Epithelial cell of esophagus (primary cell): ENCODE results near the gene SLPI.

Experiments used
- DNase-seq: peaks from one replicate; pipeline ENCODE4 v3.0.0; 2010; ENCODE audit warnings: low read depth
- H3K4me3 ChIP-seq: 2 replicates; pipeline ENCODE4 v1.5.1; 2011; ENCODE audit warnings: mild to moderate bottlenecking, low read length, control low read depth
- CTCF ChIP-seq: IDR thresholded peaks from 2 replicates; pipeline ENCODE4 v1.5.1; 2011; ENCODE audit warnings: low read depth, mild to moderate bottlenecking, low read length, control low read depth, inconsistent platforms; ENCODE audit not compliant: insufficient read depth; ENCODE audit errors: missing control alignments

The SLPI gene, protein sequence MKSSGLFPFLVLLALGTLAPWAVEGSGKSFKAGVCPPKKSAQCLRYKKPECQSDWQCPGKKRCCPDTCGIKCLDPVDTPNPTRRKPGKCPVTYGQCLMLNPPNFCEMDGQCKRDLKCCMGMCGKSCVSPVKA

DNA sequence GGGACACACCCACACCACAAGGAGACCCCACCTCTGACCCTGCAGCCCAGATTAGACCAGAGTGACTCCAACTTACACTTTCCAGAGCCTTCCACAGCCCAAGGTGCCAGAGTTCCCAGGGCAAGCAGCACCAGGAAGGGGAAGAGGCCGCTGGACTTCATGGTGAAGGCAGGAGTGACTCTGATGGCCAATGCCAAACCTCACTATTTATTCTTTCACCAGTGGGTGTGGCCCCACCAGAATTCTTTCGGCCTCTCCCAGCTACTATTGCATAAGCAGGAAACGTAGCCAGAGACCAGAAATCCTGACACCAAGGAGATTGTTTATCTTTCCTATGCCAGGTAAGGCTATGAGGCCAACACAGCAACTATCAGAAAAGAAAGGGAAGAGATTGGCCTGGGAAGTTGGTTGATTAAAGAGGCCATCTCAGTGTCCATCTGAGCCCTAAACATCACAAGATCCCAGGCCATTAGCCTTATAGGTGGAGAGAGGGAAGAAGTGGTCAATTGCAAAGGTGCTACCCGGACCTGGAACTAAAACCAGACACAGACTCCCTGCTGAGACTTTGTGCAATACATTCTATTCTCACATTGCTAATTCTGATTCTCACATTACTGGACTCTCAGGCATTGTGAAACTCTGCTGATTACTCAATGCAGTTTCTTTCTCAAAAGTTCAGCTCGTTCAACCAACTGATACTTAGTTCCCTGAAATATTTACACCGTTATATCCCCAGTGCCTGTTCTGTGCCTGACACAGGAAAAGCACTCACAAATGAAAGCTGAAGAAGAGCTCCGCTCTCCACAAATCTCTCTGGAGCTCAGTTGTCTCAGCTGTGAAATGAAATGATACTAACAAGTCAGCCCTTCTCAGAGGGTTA, at the start of gene SLPI:
Gene SLPI (minus strand): TSS at position 182 of the 880 bp plus-strand sequence. CDS start 21 bp downstream, at position 161.
- peak within 1 kb of the TSS; percentile 63 for H3K4me3 ChIP-seq
- DNase-seq: peak; percentile 92
- no peak for TF ChIP-seq CTCF

DNA sequence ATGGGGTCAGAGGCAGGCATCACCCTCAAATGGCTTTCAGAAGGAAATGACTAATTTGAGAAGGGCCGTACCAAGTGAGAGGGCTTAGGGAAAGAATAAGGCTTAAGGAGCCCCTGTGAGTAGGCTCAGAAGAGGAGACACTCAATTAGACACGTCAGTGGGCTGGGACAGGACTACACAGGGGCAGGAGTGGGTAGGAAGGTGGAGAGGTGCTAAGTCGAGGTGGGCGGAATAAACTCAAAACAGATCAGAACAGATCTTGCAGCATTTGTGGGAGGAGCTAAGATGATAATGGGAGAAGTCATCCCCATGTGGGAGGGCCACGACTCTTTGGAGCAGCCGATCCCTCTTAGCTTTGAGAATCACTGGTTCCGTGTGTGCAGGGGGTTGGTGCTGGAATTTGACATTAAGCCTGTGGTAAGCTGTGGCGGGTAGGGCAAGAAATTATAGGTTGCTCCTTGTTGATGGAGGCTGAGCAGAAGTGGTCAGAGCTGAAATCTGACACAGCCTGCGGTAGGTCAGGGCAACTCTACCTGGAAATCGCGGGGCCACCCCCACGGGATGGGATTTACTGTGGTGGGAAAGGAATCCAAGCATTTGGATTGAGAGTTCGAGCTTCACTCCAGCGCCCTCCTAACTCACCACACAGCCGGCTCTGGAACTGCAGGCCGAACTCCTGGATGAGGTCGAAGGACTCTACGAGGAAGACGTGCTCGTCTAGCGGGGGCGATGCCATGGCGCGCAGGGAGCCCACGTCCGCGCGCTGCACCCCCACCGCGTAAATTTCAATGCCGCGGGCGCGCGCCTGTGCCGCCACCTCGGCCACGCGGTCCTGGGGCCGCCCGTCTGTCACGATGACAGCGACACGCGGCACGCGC, 49.5 kb upstream of the SLPI start:
- no peak for DNase-seq
- TF ChIP-seq CTCF: no peak
- no peak overlapping the region for H3K4me3 ChIP-seq

DNA sequence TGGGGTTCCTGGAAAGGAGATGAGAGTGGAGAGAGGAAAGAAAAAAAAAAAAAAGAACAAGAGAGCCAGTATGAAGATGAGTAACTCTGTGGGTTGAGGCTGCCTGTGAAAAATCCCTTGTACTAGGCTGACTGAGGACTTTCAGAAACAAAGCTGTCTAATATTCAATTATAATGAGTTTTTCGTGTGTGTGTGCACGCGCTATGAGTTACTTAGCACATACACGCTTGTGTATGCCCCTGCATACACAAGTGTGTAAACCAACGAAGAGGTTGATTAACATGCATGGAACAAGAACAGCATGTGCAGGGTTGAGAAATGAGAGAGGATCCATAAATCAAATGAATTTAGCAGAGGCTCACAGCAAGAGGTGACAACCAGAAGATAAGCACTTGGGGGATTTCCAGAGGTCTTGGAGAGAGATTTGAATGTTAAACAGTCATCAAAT, 47.5 kb upstream of the SLPI start:
- no peak for DNase-seq
- TF ChIP-seq CTCF: no peak
- no peak overlapping the region for H3K4me3 ChIP-seq

- DNase-seq: peak; percentile 39
- no peak overlapping the region for H3K4me3 ChIP-seq
- TF ChIP-seq CTCF: peak; percentile 30
Observed at GRCh38 chr20:45300961-45301360, 46.6 kb upstream of the SLPI start.

DNA sequence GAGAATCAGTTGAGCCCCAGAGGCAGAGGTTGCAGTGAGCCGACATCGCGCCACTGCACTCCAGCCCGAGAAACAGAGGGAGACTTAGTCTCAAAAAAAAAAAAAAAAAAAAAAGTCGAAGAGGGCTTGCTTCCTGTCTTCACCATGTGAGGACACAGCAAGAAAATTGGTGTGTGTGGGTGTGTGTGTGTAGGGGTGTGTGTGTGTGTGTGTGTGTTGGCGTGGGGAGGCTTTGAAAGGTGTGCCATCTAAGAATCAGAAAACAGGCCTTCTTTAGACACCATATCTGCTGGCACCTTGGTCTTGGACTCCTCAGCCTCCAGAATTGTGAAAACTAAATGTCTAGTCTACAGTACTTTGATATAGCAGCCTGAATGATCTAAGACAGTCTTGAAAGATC, 45.4 kb upstream of the SLPI start:
- no peak for TF ChIP-seq CTCF
- DNase-seq: no peak
- no peak overlapping the region for H3K4me3 ChIP-seq

GRCh38 chr20:45297786-45298497, 43.6 kb upstream of the SLPI start:
- no peak for DNase-seq
- no peak overlapping the region for H3K4me3 ChIP-seq
- no peak for TF ChIP-seq CTCF
